ENCODE measurements around the gene FRMD6.

- TF ChIP-seq RFX5 (IDR thresholded peaks at IDR 0.05; ENCODE audit: low read depth, low read length) = no peak
- no peak for TF ChIP-seq MLX (CRISPR knock-in tag; conservative IDR thresholded peaks at IDR 0.05)
These were observed 22.7 kb downstream of the FRMD6 start for GRCh38 chr14:51674294-51675002.
